Stomach smooth muscle (tissue), 2 donors: Measurements from ENCODE around the gene TLK1.
"Not testable (repeated sequence)": the region's sequence is repeated elsewhere in the genome, so short reads cannot be mapped to it uniquely, and the experiment has no call there.

Experiments used
- H3K27ac ChIP-seq: one replicate; pipeline ENCODE4 v1.7.0; 2013; ENCODE audit warnings: mild to moderate bottlenecking, low read length, inconsistent platforms
- H3K27me3 ChIP-seq, 2 donors: one replicate each; pipeline ENCODE4 v1.7.0; 2013; ENCODE audit warnings: low read length in 2 of 2; ENCODE audit not compliant: insufficient read depth in 2 of 2, control insufficient read depth in 1 of 2
- H3K36me3 ChIP-seq, 2 donors: one replicate each; pipeline ENCODE4 v1.7.0; 2013; ENCODE audit warnings: low read length in 2 of 2; ENCODE audit not compliant: control insufficient read depth in 2 of 2, insufficient read depth in 2 of 2
- H3K4me1 ChIP-seq: one replicate; pipeline ENCODE4 v1.7.0; 2013; ENCODE audit warnings: low read length; ENCODE audit not compliant: control insufficient read depth, insufficient read depth
- H3K4me3 ChIP-seq, 2 donors: one replicate each; pipeline ENCODE4 v1.7.0; 2013; ENCODE audit warnings: low read length in 2 of 2
- H3K9ac ChIP-seq, 2 donors: one replicate each; pipeline ENCODE4 v1.7.0; 2013; ENCODE audit warnings: low read length in 2 of 2, mild to moderate bottlenecking in 1 of 2
- H3K9me3 ChIP-seq, 2 donors: one replicate each; pipeline ENCODE4 v1.7.0; 2013; ENCODE audit warnings: low read length in 2 of 2; ENCODE audit not compliant: control insufficient read depth in 2 of 2
- donor health status: healthy.
- donor health status: Pancreatic carcinoma.

Gene TLK1

DNA sequence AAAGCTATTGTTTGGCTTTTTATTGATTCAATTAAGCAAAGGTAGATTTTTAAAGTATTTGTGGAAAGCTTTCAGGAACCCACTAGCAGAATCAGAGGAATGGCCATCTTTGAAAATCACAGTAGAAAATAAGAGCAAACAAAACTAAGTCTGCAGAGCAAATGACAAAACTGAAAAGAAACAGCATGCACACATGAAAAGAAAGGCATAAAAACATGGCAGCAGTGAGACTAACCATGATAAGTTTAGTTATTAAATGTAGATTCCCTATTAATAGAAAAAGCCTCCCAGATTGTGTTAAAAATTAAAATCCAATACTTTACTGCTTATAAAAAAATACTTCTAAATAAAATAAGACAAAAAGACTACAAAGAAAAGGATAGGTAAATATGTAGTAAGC lies 9.1 kb upstream of the TLK1 start:
- Histone ChIP-seq H3K27me3 (no peaks in the 10 kb centered on the region), H3K4me3 (no peak overlapping the region), H3K9me3 (no peaks in the 10 kb centered on the region), H3K9ac (no peak overlapping the region), H3K4me1 (no peaks in the 10 kb centered on the region), H3K36me3 (no peaks in the 10 kb centered on the region), H3K27ac (no peak overlapping the region)

- H3K27me3 ChIP-seq, result no peaks in the 10 kb centered on the region
- H3K27ac ChIP-seq, result no peak overlapping the region
Measured at GRCh38 chr2:171169333-171169732, 8.6 kb upstream of the TLK1 start.

DNA sequence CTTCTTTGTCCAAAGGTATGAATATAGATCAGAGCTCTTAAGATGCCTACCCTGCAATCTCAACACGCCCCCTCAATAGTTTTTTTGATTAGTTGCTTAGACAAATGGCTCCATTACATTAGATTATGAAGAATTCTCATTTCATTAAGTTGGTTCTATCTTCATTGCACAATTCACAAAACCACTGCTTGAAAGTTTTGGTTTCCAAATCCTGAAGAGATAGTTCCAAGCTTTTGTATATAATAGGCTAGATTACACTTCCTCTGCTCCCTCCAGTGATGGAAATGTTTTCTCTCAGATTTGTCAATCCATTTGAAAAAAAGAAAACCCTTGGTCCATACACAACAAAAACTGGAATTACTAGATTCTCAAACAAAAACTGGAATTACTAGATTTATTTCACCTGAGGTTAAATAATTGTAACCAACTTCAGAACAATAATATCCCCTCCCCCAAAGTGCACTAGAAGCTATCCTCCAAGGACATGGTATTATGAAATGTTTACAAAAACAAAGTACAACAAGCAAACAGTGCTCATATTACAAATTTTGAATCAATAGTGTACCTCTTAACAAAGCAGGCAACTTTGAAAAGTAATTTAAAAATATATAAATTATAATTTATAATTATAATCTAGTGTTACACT lies 6.8 kb upstream of the TLK1 start:
- H3K36me3 ChIP-seq, result no peaks in the 10 kb centered on the region
- no peaks in the 10 kb centered on the region for H3K9me3 ChIP-seq
- H3K4me3 ChIP-seq, result no peak overlapping the region
- no peak overlapping the region for H3K9ac ChIP-seq
- no peaks in the 10 kb centered on the region for H3K27me3 ChIP-seq
- H3K4me1 ChIP-seq, result no peaks in the 10 kb centered on the region
- H3K27ac ChIP-seq, result no peak overlapping the region

More at GRCh38 chr2:171169333-171169732, 8.6 kb upstream of the TLK1 start:
- Histone ChIP-seq H3K36me3 (no peaks in the 10 kb centered on the region), H3K4me3 (no peak overlapping the region), H3K4me1 (no peaks in the 10 kb centered on the region), H3K9me3 (no peaks in the 10 kb centered on the region), H3K9ac (no peak overlapping the region)

- H3K36me3 ChIP-seq, result no peaks in the 10 kb centered on the region
- no peak overlapping the region for H3K9ac ChIP-seq
- H3K4me3 ChIP-seq, result no peak overlapping the region
- peaks cover 6% of the 10 kb centered on the region for H3K4me1 ChIP-seq
- H3K27ac ChIP-seq, result no peak overlapping the region
- no peaks in the 10 kb centered on the region for H3K9me3 ChIP-seq
- no peaks in the 10 kb centered on the region for H3K27me3 ChIP-seq
Measured at GRCh38 chr2:171166328-171166983, 5.8 kb upstream of the TLK1 start.

GRCh38 chr2:171165967-171166327 lies 5.3 kb upstream of the TLK1 start:
- no peaks in the 10 kb centered on the region for H3K9me3 ChIP-seq
- H3K4me1 ChIP-seq, result peaks cover 6% of the 10 kb centered on the region
- no peak overlapping the region for H3K27ac ChIP-seq
- H3K36me3 ChIP-seq, result no peaks in the 10 kb centered on the region
- no peak overlapping the region for H3K4me3 ChIP-seq
- H3K27me3 ChIP-seq, result no peaks in the 10 kb centered on the region
- no peak overlapping the region for H3K9ac ChIP-seq

DNA sequence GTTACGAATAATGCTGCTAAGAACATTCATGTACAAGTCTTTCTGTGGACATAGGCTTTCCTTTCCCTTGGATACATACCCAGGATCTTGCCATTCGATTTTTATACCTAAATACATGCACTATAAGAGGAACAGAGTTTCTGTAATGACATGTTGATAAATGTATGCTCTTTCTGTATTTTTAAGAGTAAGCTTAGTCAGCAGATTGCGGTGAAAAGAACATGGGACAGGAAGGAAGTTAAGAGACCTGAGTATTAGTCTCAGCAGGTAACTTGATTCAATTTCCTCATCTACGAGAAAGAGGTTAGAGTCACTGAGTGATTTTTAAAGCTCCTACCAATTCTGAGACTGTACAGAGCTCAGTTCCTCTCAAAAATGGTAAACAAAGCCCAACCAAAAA lies 2.6 kb upstream of the TLK1 start:
- Histone ChIP-seq H3K4me1 (peaks cover 10% of the 10 kb centered on the region), H3K9ac (no peak overlapping the region), H3K4me3 (no peak overlapping the region), H3K9me3 (no peaks in the 10 kb centered on the region), H3K36me3 (no peaks in the 10 kb centered on the region), H3K27me3 (no peaks in the 10 kb centered on the region), H3K27ac (peak overlapping the region; percentile 31)

GRCh38 chr2:171162522-171163197 lies 2.0 kb upstream of the TLK1 start:
- not testable (repeated sequence) for H3K4me3 ChIP-seq, H3K9me3 ChIP-seq, H3K36me3 ChIP-seq, H3K9ac ChIP-seq, H3K27me3 ChIP-seq
- peak overlapping the region; percentile 31 for H3K27ac ChIP-seq
- H3K4me1 ChIP-seq, result peaks cover 13% of the 10 kb centered on the region

- no peaks in the 10 kb centered on the region for H3K27me3 ChIP-seq
- H3K9me3 ChIP-seq, result no peaks in the 10 kb centered on the region
- peaks cover 13% of the 10 kb centered on the region for H3K4me1 ChIP-seq
- peak overlapping the region; percentile 92 for H3K27ac ChIP-seq
- peak overlapping the region; percentile 91 to 96 for H3K4me3 ChIP-seq
- H3K9ac ChIP-seq, result peak overlapping the region; percentile 87 to 92
- H3K36me3 ChIP-seq, result no peaks in the 10 kb centered on the region
Measured at GRCh38 chr2:171160956-171161740, 455 bp upstream of the TLK1 start.

GRCh38 chr2:171159372-171160118 lies 1.1 kb downstream of the TLK1 start:
- H3K4me1 ChIP-seq, result peaks cover 13% of the 10 kb centered on the region
- H3K27ac ChIP-seq, result peak overlapping the region; percentile 92
- no peaks in the 10 kb centered on the region for H3K9me3 ChIP-seq
- H3K4me3 ChIP-seq, result peak overlapping the region; percentile 62 to 96
- no peaks in the 10 kb centered on the region for H3K36me3 ChIP-seq
- peak overlapping the region; percentile 74 to 88 for H3K9ac ChIP-seq
- H3K27me3 ChIP-seq, result no peaks in the 10 kb centered on the region

DNA sequence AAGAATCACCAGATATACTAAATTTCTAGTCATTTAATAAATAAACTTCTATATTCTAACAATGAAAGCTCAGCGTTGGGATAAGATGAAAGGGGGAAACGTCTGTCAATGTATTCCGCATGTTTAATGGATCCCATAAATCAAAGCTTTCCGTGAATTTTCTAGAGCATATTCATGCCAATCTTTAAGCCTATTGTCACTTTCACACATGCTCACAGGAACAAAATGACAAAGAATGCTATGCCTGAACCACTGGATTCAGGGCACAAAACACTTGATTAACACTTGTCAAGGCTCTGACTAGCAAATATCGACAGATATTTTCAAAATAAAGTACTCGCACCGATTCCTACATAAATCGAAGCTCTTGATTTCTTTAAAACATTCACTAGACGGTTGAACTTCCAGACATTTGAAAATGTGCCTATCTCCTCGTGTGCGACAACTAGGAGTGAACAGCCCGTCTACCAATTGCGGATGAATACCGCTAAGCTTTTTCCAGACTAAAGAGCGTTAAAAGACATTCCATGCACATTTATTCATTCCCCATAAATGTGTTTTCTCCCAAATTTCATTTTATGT lies 1.8 kb downstream of the TLK1 start:
- H3K4me3 ChIP-seq, result peak overlapping the region; percentile 62 to 96
- H3K9me3 ChIP-seq, result no peaks in the 10 kb centered on the region
- H3K9ac ChIP-seq, result peak overlapping the region; percentile 74 to 88
- no peaks in the 10 kb centered on the region for H3K36me3 ChIP-seq
- H3K4me1 ChIP-seq, result peaks cover 13% of the 10 kb centered on the region
- H3K27me3 ChIP-seq, result no peaks in the 10 kb centered on the region
- peak overlapping the region; percentile 92 for H3K27ac ChIP-seq
